OCI-LY3 (cell line): Measurements from ENCODE around the gene TMEM201.

Experiments
- H2AFZ ChIP-seq: fragments of 200-600, 300-600 bp; shearing (Covaris generic); 2 replicates; pipeline ENCODE4 v1.6.0; 2014; ENCODE audit warnings: antibody characterized with exemption, low read depth, low read length
- H3K27ac ChIP-seq: fragments of 200-600, 300-600 bp; sonication (generic); 2 replicates; pipeline ENCODE4 v1.5.1; 2014; ENCODE audit warnings: mild to moderate bottlenecking, low read length, moderate library complexity, mixed read lengths
- H3K27me3 ChIP-seq: fragments of 200-600, 300-600 bp; sonication (generic); 2 replicates; pipeline ENCODE4 v1.6.1; 2014; ENCODE audit warnings: low read depth, low read length, mixed read lengths
- H3K36me3 ChIP-seq: fragments of 200-600, 300-600 bp; sonication (generic); replicated peaks from 2 replicates; pipeline ENCODE3; 2014; ENCODE audit warnings: low read depth, low read length, mixed read lengths
- H3K4me1 ChIP-seq: fragments of 300-600, 200-600 bp; sonication (generic); 2 replicates; pipeline ENCODE4 v1.6.1; 2014; ENCODE audit warnings: low read length, mixed read lengths
- H3K4me2 ChIP-seq: fragments of 200-600, 300-600 bp; sonication (generic); 2 replicates; pipeline ENCODE4 v1.6.1; 2014; ENCODE audit warnings: low read length, mixed read lengths
- H3K4me3 ChIP-seq: fragments of 300-600, 200-600 bp; sonication (generic); 2 replicates; pipeline ENCODE4 v1.5.1; 2014; ENCODE audit warnings: antibody characterized with exemption, mild to moderate bottlenecking, low read length, moderate library complexity
- H3K79me2 ChIP-seq: fragments of 300-600, 200-600 bp; shearing (Covaris generic); 2 replicates; pipeline ENCODE4 v1.6.1; 2014; ENCODE audit warnings: mild to moderate bottlenecking, low read length, mixed read lengths
- H3K9ac ChIP-seq: fragments of 300-600, 200-600 bp; shearing (Covaris generic); 2 replicates; pipeline ENCODE4 v1.6.0; 2014; ENCODE audit warnings: mild to moderate bottlenecking, low read length, moderate library complexity
- H3K9me3 ChIP-seq: fragments of 200-600, 300-600 bp; shearing (Covaris generic); 2 replicates; pipeline ENCODE4 v1.6.1; 2014; ENCODE audit warnings: low read length, mixed read lengths; ENCODE audit not compliant: insufficient read depth
- H4K20me1 ChIP-seq: fragments of 200-600, 300-600 bp; sonication (generic); 2 replicates; pipeline ENCODE4 v1.6.1; 2016; ENCODE audit warnings: low read length, mixed read lengths; ENCODE audit not compliant: insufficient read depth
- CTCF ChIP-seq: fragments of 200-600, 300-600 bp; sonication (generic); IDR thresholded peaks from 2 replicates; pipeline ENCODE4 v1.5.1; 2014; ENCODE audit warnings: antibody characterized with exemption, low read length, low read depth
- EZH2phosphoT487 ChIP-seq: fragments of 200-600 bp; shearing (Covaris generic); IDR thresholded peaks from 2 replicates; pipeline ENCODE4 v1.6.1; 2018; ENCODE audit warnings: antibody characterized with exemption, mixed run types, low read depth

Gene TMEM201

GRCh38 chr1:9597361-9598315 is 8.9 kb downstream of the TMEM201 start:
- Histone ChIP-seq H3K27ac (no peak overlapping the region), H3K4me1 (peaks cover 3% of the 10 kb centered on the region; the same call in 1 of the 2 replicates), H3K9me3 (no peaks in the 10 kb centered on the region), H3K79me2 (peaks cover 35% of the 10 kb centered on the region), H3K4me2 (no peak overlapping the region), H3K4me3 (no peak overlapping the region), H3K27me3 (no peaks in the 10 kb centered on the region), H2AFZ (no peak overlapping the region), H3K36me3 (no peaks in the 10 kb centered on the region), H3K9ac (no peak overlapping the region), H4K20me1 (peaks cover 18% of the 10 kb centered on the region)
- TF ChIP-seq EZH2phosphoT487 (no peak), CTCF (no peak)

DNA sequence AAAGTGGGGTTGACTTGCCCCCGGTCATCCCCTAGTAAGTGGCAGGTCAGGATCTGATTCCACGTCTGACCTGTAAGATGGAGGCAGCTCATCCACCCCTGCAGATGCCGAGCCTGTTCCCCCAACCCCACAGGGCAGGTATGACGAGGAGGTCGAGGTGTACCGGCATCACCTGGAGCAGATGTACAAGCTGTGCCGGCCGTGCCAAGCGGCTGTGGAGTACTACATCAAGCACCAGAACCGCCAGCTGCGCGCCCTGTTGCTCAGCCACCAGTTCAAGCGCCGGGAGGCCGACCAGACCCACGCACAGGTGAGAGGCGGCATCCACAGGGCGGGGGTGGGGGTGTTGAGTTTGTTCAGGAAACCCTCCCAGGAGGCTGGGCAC is 9.6 kb downstream of the TMEM201 start:
- no peak for TF ChIP-seq EZH2phosphoT487
- no peak for TF ChIP-seq CTCF
- Histone ChIP-seq H3K4me1 (peaks cover under 1% of the 10 kb centered on the region; the same call in 1 of the 2 replicates), H3K27me3 (no peaks in the 10 kb centered on the region), H3K4me2 (no peak overlapping the region), H4K20me1 (peaks cover 11% of the 10 kb centered on the region), H3K9me3 (no peaks in the 10 kb centered on the region), H3K79me2 (peaks cover 28% of the 10 kb centered on the region), H3K36me3 (no peaks in the 10 kb centered on the region), H3K4me3 (no peak overlapping the region), H3K27ac (no peak overlapping the region), H3K9ac (no peak overlapping the region), H2AFZ (no peak overlapping the region)

DNA sequence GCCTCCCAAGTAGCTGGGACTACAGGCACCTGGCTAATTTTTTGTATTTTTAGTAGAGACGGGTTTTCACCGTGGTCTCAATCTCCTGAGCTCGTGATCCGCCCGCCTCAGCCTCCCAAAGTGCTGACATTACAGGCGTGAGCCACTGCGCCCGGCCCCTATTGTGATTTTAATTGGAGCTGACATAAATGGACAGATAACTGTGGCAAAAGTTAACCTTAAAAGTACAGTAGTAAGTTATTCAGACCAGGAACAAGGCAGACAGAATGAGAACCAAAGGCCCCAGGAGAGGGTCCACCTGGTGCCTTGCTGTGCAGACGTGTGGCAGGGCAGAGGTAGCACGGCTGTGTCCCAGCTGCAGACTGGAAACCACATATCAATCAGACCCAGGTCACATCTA is 11.0 kb downstream of the TMEM201 start:
- H3K9ac ChIP-seq = no peak overlapping the region
- H3K36me3 ChIP-seq = no peaks in the 10 kb centered on the region
- no peaks in the 10 kb centered on the region for H4K20me1 ChIP-seq
- peaks cover 14% of the 10 kb centered on the region; the same call in 1 of the 2 replicates for H3K79me2 ChIP-seq
- H3K27me3 ChIP-seq = no peaks in the 10 kb centered on the region
- H3K4me2 ChIP-seq = no peak overlapping the region
- no peak overlapping the region for H3K4me3 ChIP-seq
- H3K27ac ChIP-seq = no peak overlapping the region
- no peaks in the 10 kb centered on the region for H3K9me3 ChIP-seq
- no peaks in the 10 kb centered on the region for H3K4me1 ChIP-seq
- TF ChIP-seq EZH2phosphoT487 (no peak), CTCF (no peak)
- H2AFZ ChIP-seq = no peak overlapping the region
